ENCODE measurements around the gene PRKAA1. TPM values are rescaled to one million over a fixed set of nuclear protein-coding genes. Genes with fewer than 3 reads are reported as not detected.

Gene PRKAA1
- total and polyA plus RNA-seq, 2 of the 13 experiments (the other 11 are each of a cell fraction or from before 2014, with no cell fraction given) = 36.6 to 58.0 TPM

DNA sequence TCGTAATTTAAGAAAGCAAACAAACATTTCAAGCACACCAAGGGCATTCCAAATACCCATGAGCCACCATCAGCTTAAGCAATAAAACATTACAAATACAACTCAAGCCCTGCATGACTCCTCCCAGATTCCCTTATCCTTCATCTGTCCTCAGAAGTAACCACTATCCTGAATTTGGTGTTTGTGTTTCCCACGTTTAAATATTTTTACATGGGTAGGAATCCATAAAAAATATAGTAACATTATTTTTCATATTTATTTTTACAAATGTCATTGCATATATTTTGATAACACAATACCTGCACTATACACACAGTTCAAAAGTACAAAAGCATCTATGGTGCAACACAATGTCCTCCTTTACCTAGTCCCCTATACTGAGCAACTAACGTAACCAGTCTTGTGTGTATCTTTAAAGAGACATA is 6.4 kb downstream of the PRKAA1 start (continued):
- TF ChIP-seq, protein P1, sequence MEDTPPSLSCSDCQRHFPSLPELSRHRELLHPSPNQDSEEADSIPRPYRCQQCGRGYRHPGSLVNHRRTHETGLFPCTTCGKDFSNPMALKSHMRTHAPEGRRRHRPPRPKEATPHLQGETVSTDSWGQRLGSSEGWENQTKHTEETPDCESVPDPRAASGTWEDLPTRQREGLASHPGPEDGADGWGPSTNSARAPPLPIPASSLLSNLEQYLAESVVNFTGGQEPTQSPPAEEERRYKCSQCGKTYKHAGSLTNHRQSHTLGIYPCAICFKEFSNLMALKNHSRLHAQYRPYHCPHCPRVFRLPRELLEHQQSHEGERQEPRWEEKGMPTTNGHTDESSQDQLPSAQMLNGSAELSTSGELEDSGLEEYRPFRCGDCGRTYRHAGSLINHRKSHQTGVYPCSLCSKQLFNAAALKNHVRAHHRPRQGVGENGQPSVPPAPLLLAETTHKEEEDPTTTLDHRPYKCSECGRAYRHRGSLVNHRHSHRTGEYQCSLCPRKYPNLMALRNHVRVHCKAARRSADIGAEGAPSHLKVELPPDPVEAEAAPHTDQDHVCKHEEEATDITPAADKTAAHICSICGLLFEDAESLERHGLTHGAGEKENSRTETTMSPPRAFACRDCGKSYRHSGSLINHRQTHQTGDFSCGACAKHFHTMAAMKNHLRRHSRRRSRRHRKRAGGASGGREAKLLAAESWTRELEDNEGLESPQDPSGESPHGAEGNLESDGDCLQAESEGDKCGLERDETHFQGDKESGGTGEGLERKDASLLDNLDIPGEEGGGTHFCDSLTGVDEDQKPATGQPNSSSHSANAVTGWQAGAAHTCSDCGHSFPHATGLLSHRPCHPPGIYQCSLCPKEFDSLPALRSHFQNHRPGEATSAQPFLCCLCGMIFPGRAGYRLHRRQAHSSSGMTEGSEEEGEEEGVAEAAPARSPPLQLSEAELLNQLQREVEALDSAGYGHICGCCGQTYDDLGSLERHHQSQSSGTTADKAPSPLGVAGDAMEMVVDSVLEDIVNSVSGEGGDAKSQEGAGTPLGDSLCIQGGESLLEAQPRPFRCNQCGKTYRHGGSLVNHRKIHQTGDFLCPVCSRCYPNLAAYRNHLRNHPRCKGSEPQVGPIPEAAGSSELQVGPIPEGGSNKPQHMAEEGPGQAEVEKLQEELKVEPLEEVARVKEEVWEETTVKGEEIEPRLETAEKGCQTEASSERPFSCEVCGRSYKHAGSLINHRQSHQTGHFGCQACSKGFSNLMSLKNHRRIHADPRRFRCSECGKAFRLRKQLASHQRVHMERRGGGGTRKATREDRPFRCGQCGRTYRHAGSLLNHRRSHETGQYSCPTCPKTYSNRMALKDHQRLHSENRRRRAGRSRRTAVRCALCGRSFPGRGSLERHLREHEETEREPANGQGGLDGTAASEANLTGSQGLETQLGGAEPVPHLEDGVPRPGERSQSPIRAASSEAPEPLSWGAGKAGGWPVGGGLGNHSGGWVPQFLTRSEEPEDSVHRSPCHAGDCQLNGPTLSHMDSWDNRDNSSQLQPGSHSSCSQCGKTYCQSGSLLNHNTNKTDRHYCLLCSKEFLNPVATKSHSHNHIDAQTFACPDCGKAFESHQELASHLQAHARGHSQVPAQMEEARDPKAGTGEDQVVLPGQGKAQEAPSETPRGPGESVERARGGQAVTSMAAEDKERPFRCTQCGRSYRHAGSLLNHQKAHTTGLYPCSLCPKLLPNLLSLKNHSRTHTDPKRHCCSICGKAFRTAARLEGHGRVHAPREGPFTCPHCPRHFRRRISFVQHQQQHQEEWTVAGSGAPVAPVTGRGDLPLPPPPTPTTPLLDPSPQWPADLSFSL (CRISPR knock-in tag; IDR thresholded peaks at IDR 0.05) = peak; percentile 24; the same call in 1 of the 2 replicates
- TF ChIP-seq FOSL1 (CRISPR knock-in tag; IDR thresholded peaks at IDR 0.05; ENCODE audit: borderline replicate concordance) = no peak
- TF ChIP-seq, protein P2, sequence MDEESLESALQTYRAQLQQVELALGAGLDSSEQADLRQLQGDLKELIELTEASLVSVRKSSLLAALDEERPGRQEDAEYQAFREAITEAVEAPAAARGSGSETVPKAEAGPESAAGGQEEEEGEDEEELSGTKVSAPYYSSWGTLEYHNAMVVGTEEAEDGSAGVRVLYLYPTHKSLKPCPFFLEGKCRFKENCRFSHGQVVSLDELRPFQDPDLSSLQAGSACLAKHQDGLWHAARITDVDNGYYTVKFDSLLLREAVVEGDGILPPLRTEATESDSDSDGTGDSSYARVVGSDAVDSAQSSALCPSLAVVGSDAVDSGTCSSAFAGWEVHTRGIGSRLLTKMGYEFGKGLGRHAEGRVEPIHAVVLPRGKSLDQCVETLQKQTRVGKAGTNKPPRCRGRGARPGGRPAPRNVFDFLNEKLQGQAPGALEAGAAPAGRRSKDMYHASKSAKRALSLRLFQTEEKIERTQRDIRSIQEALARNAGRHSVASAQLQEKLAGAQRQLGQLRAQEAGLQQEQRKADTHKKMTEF (CRISPR knock-in tag; IDR thresholded peaks at IDR 0.05) = 0 out of 2 replicates have a peak, but pooled peaks have one; percentile 20
- TF ChIP-seq ZNF333 (CRISPR knock-in tag; IDR thresholded peaks at IDR 0.05; ENCODE audit: borderline replicate concordance) = no peak
- no peak for TF ChIP-seq SP4 (CRISPR knock-in tag; IDR thresholded peaks at IDR 0.05)
- TF ChIP-seq PPARG (CRISPR knock-in tag; conservative IDR thresholded peaks at IDR 0.05) = 0 out of 2 replicates have a peak, but pooled peaks have one; percentile 11
- TF ChIP-seq, protein P3, sequence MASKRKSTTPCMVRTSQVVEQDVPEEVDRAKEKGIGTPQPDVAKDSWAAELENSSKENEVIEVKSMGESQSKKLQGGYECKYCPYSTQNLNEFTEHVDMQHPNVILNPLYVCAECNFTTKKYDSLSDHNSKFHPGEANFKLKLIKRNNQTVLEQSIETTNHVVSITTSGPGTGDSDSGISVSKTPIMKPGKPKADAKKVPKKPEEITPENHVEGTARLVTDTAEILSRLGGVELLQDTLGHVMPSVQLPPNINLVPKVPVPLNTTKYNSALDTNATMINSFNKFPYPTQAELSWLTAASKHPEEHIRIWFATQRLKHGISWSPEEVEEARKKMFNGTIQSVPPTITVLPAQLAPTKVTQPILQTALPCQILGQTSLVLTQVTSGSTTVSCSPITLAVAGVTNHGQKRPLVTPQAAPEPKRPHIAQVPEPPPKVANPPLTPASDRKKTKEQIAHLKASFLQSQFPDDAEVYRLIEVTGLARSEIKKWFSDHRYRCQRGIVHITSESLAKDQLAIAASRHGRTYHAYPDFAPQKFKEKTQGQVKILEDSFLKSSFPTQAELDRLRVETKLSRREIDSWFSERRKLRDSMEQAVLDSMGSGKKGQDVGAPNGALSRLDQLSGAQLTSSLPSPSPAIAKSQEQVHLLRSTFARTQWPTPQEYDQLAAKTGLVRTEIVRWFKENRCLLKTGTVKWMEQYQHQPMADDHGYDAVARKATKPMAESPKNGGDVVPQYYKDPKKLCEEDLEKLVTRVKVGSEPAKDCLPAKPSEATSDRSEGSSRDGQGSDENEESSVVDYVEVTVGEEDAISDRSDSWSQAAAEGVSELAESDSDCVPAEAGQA (IDR thresholded peaks at IDR 0.05; ENCODE audit: low read depth) = no peak
- TF ChIP-seq, protein P3 (CRISPR knock-in tag; IDR thresholded peaks at IDR 0.05; ENCODE audit: borderline replicate concordance) = no peak
- no peak for TF ChIP-seq ZNF354B (CRISPR knock-in tag; IDR thresholded peaks at IDR 0.05)
- no peak for TF ChIP-seq MYNN (CRISPR knock-in tag; IDR thresholded peaks at IDR 0.05; ENCODE audit: low read depth)
- TF ChIP-seq, protein P4, sequence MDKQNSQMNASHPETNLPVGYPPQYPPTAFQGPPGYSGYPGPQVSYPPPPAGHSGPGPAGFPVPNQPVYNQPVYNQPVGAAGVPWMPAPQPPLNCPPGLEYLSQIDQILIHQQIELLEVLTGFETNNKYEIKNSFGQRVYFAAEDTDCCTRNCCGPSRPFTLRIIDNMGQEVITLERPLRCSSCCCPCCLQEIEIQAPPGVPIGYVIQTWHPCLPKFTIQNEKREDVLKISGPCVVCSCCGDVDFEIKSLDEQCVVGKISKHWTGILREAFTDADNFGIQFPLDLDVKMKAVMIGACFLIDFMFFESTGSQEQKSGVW (CRISPR knock-in tag; IDR thresholded peaks at IDR 0.05; ENCODE audit: borderline replicate concordance) = no peak
- TF ChIP-seq KAT2B (IDR thresholded peaks at IDR 0.05; ENCODE audit: borderline replicate concordance, low read depth, low read length) = no peak
- no peak for TF ChIP-seq ZNF451 (CRISPR knock-in tag; IDR thresholded peaks at IDR 0.05)
- TF ChIP-seq, protein P5, sequence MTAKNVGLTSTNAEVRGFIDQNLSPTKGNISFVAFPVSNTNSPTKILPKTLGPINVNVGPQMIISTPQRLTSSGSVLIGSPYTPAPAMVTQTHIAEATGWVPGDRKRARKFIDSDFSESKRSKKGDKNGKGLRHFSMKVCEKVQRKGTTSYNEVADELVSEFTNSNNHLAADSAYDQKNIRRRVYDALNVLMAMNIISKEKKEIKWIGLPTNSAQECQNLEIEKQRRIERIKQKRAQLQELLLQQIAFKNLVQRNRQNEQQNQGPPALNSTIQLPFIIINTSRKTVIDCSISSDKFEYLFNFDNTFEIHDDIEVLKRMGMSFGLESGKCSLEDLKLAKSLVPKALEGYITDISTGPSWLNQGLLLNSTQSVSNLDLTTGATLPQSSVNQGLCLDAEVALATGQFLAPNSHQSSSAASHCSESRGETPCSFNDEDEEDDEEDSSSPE (CRISPR knock-in tag; IDR thresholded peaks at IDR 0.05) = no peak

Measured in HepG2 (cell line).